BJ (cell line): ENCODE data around the gene LRRC71. TPM values are rescaled to one million over a fixed set of nuclear protein-coding genes. Genes with fewer than 3 reads are reported as not detected.

Source experiments
- CTCF ChIA-PET: fragments of 350-600 bp; formaldehyde crosslinking; extraction: SDS; loops from one replicate; lab custom pipeline; 2021; ENCODE audit warnings: antibody characterized with exemption, inconsistent platforms; lab: Yijun Ruan, JAX
- POLR2A ChIA-PET: fragments of 300-600 bp; sonication (Branson Sonifier 250); formaldehyde crosslinking; extraction: SDS; loops from one replicate; lab custom pipeline; 2021; ENCODE audit warnings: antibody characterized with exemption; lab: Charles Lee
- DNase-seq: peaks from one replicate; pipeline ENCODE4 v3.0.0-alpha.2; 2011; ENCODE audit warnings: low read depth
- H3K27me3 ChIP-seq: 2 replicates; pipeline ENCODE4 v1.6.0; 2011; ENCODE audit warnings: low read length; ENCODE audit not compliant: control insufficient read depth, insufficient read depth
- H3K36me3 ChIP-seq: 2 replicates; pipeline ENCODE4 v1.5.1; 2011; ENCODE audit warnings: low read length; ENCODE audit not compliant: control insufficient read depth, insufficient read depth
- H3K4me3 ChIP-seq: 2 replicates; pipeline ENCODE4 v1.5.1; 2011; ENCODE audit warnings: low read depth, mild to moderate bottlenecking, control low read depth, low read length
- polyA plus RNA-seq: library from polyadenylated mRNA; depleted of rRNA; stranded (reverse); fragments of >200 nt; gene quantifications from 2 replicates; pipeline ENCODE4 v1.2.3, GENCODE V29; 2011
- TF ChIP-seq, protein P1 (sequence below): IDR thresholded peaks from 2 replicates; pipeline ENCODE4 v1.5.1; 2011; ENCODE audit warnings: low read depth, mild to moderate bottlenecking, control low read depth, inconsistent platforms, low read length, moderate library complexity; ENCODE audit not compliant: insufficient read depth

Gene LRRC71
- polyA plus RNA-seq, 1 experiment: 1.2 TPM

DNA sequence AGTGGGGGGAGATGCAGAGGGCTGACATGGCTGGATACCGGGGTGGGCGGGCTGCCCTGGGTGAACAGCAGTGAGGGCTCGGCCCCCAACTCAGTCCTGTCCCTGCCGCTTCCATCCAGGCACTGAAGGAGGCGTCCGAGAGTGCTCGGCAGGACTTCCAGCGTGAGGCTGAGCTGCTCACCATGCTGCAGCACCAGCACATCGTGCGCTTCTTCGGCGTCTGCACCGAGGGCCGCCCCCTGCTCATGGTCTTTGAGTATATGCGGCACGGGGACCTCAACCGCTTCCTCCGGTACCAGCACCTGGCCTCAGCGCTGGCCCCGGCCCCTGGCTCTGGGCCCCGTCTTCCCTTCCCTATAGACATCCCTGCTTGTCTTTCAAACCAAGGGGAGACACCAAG, 44.2 kb upstream of the LRRC71 start:
- POLR2A ChIA-PET: no interaction called here
- peaks cover 19% of the 10 kb centered on the region for H3K27me3 ChIP-seq

GRCh38 chr1:156877433-156878170, 42.8 kb upstream of the LRRC71 start:
- no peak for DNase-seq
- TF ChIP-seq, protein P1, sequence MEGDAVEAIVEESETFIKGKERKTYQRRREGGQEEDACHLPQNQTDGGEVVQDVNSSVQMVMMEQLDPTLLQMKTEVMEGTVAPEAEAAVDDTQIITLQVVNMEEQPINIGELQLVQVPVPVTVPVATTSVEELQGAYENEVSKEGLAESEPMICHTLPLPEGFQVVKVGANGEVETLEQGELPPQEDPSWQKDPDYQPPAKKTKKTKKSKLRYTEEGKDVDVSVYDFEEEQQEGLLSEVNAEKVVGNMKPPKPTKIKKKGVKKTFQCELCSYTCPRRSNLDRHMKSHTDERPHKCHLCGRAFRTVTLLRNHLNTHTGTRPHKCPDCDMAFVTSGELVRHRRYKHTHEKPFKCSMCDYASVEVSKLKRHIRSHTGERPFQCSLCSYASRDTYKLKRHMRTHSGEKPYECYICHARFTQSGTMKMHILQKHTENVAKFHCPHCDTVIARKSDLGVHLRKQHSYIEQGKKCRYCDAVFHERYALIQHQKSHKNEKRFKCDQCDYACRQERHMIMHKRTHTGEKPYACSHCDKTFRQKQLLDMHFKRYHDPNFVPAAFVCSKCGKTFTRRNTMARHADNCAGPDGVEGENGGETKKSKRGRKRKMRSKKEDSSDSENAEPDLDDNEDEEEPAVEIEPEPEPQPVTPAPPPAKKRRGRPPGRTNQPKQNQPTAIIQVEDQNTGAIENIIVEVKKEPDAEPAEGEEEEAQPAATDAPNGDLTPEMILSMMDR: no peak
- CTCF ChIA-PET: interaction anchor here (1.0 to 5.9 kb wide), 6 partner anchors 12 to 151 kb away, joined by 3 to 31 read pairs (median 6); partner anchors contain the start of genes INSRR and NTRK1
- no peaks in the 10 kb centered on the region for H3K36me3 ChIP-seq
- POLR2A ChIA-PET: no interaction called here
- no peak overlapping the region for H3K4me3 ChIP-seq
- peaks cover 23% of the 10 kb centered on the region for H3K27me3 ChIP-seq

More for the DNA sequence above, 44.2 kb upstream of the LRRC71 start:
- no peaks in the 10 kb centered on the region for H3K36me3 ChIP-seq
- DNase-seq: no peak
- TF ChIP-seq, protein P1: no peak
- CTCF ChIA-PET: interaction anchor here (1.4 to 5.9 kb wide), 5 partner anchors 13 to 150 kb away, joined by 3 to 31 read pairs (median 4); partner anchors contain the start of genes INSRR and NTRK1
- no peak overlapping the region for H3K4me3 ChIP-seq

GRCh38 chr1:156879876-156880275, 40.6 kb upstream of the LRRC71 start:
- peaks cover 34% of the 10 kb centered on the region for H3K27me3 ChIP-seq
- POLR2A ChIA-PET: no interaction called here
- CTCF ChIA-PET: interaction anchor here (1.1 to 4.4 kb wide), 10 partner anchors 9 to 154 kb away, joined by 3 to 28 read pairs (median 8); partner anchors contain the start of genes LRRC71, NTRK1 and PEAR1

GRCh38 chr1:156880473-156880872, 40.0 kb upstream of the LRRC71 start:
- POLR2A ChIA-PET: no interaction called here

More at GRCh38 chr1:156879876-156880275, 40.6 kb upstream of the LRRC71 start:
- TF ChIP-seq, protein P1: no peak
- H3K4me3 ChIP-seq: no peak overlapping the region
- no peaks in the 10 kb centered on the region for H3K36me3 ChIP-seq
- DNase-seq: no peak

DNA sequence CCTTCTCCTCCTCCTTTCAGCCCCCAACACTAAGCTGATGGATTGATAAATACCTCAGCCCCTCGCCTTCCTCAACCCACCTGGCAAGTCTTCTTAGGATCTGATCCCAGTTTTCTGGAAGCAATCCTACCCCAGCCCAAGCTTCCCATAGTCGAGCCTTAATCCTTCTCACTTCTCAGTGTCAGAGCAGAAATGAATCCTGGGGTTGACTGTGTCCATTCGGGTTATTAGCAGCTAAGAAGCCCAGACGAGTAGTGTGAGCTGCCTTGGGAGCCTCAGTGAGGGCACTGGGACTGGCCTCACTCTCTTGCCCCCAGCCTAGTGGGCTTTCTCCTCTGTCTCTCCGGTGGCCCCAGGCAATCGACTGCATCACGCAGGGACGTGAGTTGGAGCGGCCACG, 39.3 kb upstream of the LRRC71 start:
- POLR2A ChIA-PET: no interaction called here
- CTCF ChIA-PET: interaction anchor here (1.0 to 4.4 kb wide), 11 partner anchors 8 to 155 kb away, joined by 3 to 28 read pairs (median 8); partner anchors contain the start of genes LRRC71, NTRK1 and PEAR1

More at GRCh38 chr1:156880473-156880872, 40.0 kb upstream of the LRRC71 start:
- Histone ChIP-seq H3K4me3 (no peak overlapping the region), H3K27me3 (peaks cover 38% of the 10 kb centered on the region), H3K36me3 (no peaks in the 10 kb centered on the region)
- DNase-seq: no peak
- TF ChIP-seq, protein P1: no peak
- CTCF ChIA-PET: interaction anchor here (1.0 to 4.4 kb wide), 11 partner anchors 9 to 154 kb away, joined by 3 to 28 read pairs (median 8); partner anchors contain the start of genes LRRC71, NTRK1 and PEAR1

More for the DNA sequence above, 39.3 kb upstream of the LRRC71 start:
- TF ChIP-seq, protein P1: no peak
- no peak for DNase-seq
- Histone ChIP-seq H3K27me3 (peaks cover 39% of the 10 kb centered on the region), H3K36me3 (no peaks in the 10 kb centered on the region), H3K4me3 (no peak overlapping the region)
